Neural cell (in vitro differentiated cells): ENCODE results near the gene CBX6.

Experiments
- EP300 ChIP-seq: fragments of 450-650 bp; conservative IDR thresholded peaks from 2 replicates; pipeline ENCODE4 v1.6.1; 2014; ENCODE audit warnings: antibody characterized with exemption, mild to moderate bottlenecking, moderate library complexity; ENCODE audit not compliant: poor library complexity, severe bottlenecking
- TAF1 ChIP-seq: IDR thresholded peaks from 2 replicates; pipeline ENCODE4 v1.6.1; 2012; ENCODE audit warnings: low read depth
- TF ChIP-seq, protein P1 (sequence below): fragments of 450-650 bp; IDR thresholded peaks from 2 replicates; pipeline ENCODE4 v1.5.1; 2014; ENCODE audit warnings: antibody characterized with exemption, mild to moderate bottlenecking, moderate library complexity; ENCODE audit not compliant: poor library complexity, severe bottlenecking
- TF ChIP-seq, protein P2 (sequence below): IDR thresholded peaks from 2 replicates; pipeline ENCODE4 v1.6.1; 2012; ENCODE audit warnings: borderline replicate concordance

DNA sequence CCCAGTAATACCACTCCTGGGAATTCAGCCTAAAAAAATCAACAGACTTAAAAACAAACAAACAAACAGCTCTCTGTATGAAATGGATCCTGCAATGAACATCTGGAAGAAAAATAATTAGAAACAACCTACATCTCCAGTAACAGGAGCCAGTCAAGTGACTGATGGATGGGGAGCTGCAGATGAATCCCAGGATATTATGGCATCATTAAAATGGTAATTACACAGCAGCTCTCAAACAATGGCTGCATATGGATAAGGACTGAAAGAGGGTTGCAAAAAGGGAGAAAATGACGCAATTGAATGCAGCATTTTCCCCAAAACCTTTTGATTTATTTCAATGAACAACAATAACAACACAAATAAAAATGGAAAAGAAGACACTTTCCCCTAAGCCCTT lies 32.3 kb downstream of the CBX6 start:
- TF ChIP-seq, protein P1, sequence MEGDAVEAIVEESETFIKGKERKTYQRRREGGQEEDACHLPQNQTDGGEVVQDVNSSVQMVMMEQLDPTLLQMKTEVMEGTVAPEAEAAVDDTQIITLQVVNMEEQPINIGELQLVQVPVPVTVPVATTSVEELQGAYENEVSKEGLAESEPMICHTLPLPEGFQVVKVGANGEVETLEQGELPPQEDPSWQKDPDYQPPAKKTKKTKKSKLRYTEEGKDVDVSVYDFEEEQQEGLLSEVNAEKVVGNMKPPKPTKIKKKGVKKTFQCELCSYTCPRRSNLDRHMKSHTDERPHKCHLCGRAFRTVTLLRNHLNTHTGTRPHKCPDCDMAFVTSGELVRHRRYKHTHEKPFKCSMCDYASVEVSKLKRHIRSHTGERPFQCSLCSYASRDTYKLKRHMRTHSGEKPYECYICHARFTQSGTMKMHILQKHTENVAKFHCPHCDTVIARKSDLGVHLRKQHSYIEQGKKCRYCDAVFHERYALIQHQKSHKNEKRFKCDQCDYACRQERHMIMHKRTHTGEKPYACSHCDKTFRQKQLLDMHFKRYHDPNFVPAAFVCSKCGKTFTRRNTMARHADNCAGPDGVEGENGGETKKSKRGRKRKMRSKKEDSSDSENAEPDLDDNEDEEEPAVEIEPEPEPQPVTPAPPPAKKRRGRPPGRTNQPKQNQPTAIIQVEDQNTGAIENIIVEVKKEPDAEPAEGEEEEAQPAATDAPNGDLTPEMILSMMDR: no peak
- TF ChIP-seq EP300 (peak; percentile 28), TAF1 (no peak)
- TF ChIP-seq, protein P2, sequence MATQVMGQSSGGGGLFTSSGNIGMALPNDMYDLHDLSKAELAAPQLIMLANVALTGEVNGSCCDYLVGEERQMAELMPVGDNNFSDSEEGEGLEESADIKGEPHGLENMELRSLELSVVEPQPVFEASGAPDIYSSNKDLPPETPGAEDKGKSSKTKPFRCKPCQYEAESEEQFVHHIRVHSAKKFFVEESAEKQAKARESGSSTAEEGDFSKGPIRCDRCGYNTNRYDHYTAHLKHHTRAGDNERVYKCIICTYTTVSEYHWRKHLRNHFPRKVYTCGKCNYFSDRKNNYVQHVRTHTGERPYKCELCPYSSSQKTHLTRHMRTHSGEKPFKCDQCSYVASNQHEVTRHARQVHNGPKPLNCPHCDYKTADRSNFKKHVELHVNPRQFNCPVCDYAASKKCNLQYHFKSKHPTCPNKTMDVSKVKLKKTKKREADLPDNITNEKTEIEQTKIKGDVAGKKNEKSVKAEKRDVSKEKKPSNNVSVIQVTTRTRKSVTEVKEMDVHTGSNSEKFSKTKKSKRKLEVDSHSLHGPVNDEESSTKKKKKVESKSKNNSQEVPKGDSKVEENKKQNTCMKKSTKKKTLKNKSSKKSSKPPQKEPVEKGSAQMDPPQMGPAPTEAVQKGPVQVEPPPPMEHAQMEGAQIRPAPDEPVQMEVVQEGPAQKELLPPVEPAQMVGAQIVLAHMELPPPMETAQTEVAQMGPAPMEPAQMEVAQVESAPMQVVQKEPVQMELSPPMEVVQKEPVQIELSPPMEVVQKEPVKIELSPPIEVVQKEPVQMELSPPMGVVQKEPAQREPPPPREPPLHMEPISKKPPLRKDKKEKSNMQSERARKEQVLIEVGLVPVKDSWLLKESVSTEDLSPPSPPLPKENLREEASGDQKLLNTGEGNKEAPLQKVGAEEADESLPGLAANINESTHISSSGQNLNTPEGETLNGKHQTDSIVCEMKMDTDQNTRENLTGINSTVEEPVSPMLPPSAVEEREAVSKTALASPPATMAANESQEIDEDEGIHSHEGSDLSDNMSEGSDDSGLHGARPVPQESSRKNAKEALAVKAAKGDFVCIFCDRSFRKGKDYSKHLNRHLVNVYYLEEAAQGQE: peak; percentile 36
